ENCODE measurements around the gene MAP2K5. TPM values are rescaled to one million over a fixed set of nuclear protein-coding genes. Genes with fewer than 3 reads are reported as not detected.

MAP2K5 gene
- total RNA-seq, 4 donors from 2014 or later, result 8.0 to 14.0 (median 9.1) TPM

DNA sequence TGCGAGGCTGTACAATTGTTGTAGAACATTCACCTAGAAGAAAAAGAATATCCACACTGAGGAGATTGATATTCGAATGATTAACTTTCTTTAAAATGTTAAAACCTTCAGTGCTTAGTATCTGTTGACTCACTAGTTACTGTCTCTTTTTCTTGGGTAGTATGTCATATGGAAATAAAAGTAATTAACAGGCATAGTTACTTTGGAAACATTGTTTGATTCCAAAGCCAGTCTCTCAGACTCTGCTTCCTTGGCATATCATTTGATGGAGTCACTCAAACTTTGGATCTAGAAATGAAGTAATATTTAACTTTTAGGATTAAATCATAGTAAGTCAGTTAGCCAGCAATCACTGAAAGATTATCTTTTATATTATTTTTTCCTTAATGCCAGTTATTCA, 63.4 kb downstream of the MAP2K5 start:
- intact Hi-C loops (cut with DNase I; ENCODE audit: low total_unique reads), result no loop called here
- H3K4me3 ChIP-seq (ENCODE audit: low read depth, poor library complexity, severe bottlenecking), result no peak overlapping the region
- WGBS, 2 donors, result 85 to 91% methylated on average over 2 of the region's 2 CpGs
- TF ChIP-seq, protein P1, sequence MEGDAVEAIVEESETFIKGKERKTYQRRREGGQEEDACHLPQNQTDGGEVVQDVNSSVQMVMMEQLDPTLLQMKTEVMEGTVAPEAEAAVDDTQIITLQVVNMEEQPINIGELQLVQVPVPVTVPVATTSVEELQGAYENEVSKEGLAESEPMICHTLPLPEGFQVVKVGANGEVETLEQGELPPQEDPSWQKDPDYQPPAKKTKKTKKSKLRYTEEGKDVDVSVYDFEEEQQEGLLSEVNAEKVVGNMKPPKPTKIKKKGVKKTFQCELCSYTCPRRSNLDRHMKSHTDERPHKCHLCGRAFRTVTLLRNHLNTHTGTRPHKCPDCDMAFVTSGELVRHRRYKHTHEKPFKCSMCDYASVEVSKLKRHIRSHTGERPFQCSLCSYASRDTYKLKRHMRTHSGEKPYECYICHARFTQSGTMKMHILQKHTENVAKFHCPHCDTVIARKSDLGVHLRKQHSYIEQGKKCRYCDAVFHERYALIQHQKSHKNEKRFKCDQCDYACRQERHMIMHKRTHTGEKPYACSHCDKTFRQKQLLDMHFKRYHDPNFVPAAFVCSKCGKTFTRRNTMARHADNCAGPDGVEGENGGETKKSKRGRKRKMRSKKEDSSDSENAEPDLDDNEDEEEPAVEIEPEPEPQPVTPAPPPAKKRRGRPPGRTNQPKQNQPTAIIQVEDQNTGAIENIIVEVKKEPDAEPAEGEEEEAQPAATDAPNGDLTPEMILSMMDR (IDR thresholded peaks at IDR 0.05), result no peak
- TF ChIP-seq POLR2A (IDR thresholded peaks at IDR 0.05), result no peak
- DNase-seq (ENCODE audit: low spot score in 2 of 2), result no peak

DNA sequence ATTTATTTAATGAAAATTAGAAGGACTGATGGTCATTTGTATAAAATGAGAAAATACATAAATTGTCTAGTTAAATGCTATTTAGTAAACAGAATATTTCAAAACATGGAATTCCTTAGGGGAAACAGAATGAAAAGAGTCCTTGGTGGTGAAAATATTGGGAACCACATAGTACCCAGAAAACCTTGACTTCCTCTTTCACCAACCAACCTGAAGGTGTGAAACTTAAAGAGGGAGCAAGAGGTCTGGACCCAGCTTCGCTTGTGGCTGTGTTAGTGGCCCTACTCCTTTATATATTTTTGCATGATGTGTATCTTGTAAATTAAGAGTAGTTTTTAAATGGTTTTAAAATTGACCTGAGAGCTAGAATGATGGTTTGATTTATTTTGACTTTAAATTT, 64.2 kb downstream of the MAP2K5 start:
- DNase-seq (ENCODE audit: low spot score in 2 of 2), result no peak
- intact Hi-C loops (cut with DNase I; ENCODE audit: low total_unique reads), result no loop called here
- H3K4me3 ChIP-seq (ENCODE audit: low read depth, poor library complexity, severe bottlenecking), result no peak overlapping the region
- TF ChIP-seq POLR2A (IDR thresholded peaks at IDR 0.05), result no peak
- TF ChIP-seq, protein P1 (IDR thresholded peaks at IDR 0.05), result no peak
- WGBS, 2 donors, result 93 to 97% methylated on average over 1 of the region's 1 CpG

DNA sequence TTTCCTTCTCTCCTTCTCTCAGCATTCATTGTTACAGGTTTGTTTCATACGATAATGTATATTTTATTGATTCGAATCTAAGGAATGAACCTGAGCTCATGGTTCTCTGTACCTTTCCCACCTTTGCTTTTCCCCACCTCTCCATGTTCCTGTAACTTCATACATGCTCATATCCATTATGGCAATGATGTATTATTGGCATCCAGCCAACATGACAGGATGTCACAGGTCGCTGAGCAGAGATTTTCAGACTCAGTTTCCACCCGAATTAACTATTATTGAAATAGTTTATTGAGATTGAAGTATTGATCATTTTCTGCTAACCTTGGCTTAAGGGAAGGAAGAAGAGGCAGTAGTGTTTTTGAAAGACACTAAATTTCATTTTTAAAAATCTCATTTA, 64.8 kb downstream of the MAP2K5 start:
- intact Hi-C loops (cut with DNase I; ENCODE audit: low total_unique reads), result no loop called here
- WGBS, 2 donors, result 92 to 96% methylated on average over 4 of the region's 4 CpGs
- DNase-seq (ENCODE audit: low spot score in 2 of 2), result no peak
- TF ChIP-seq, protein P1 (IDR thresholded peaks at IDR 0.05), result no peak
- no peak for TF ChIP-seq POLR2A (IDR thresholded peaks at IDR 0.05)
- no peak overlapping the region for H3K4me3 ChIP-seq (ENCODE audit: low read depth, poor library complexity, severe bottlenecking)

DNA sequence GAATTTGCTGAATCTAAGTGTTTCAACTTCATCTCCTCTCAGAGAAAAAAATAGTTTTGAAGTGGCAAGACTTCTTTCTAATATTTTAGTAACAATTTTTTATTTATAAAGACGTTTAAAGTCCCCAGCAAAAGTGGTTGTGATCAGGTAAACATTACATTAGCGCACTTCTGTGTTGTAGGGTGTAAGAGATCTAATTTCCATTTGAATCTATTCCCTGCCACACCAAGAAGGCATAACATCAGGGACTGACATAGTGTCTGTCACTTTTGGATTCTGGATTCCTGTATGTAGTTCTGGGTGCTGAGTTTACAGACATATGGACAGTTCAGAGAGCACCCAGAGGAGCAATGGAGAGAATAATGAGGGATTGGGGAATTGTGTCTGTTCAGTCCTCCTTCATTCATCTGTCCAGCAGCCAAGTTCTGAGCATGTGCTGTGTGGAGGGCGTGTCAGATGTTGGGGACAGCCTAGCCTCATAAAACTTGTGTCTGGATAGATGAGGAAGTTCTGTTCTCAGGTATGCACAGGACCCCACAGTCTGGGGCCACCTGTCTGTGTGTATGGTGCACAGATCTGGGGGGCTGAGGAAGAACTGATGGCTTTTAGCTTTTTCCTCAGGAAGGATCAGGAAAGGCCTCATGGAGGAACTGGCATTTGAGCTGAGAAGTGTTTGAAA, 65.6 kb downstream of the MAP2K5 start:
- intact Hi-C loops (cut with DNase I; ENCODE audit: low total_unique reads), result no loop called here
- DNase-seq (ENCODE audit: low spot score in 2 of 2), result no peak
- no peak overlapping the region for H3K4me3 ChIP-seq (ENCODE audit: low read depth, poor library complexity, severe bottlenecking)
- TF ChIP-seq, protein P1 (IDR thresholded peaks at IDR 0.05), result no peak
- no peak for TF ChIP-seq POLR2A (IDR thresholded peaks at IDR 0.05)
- 93 to 95% methylated on average over 3 of the region's 3 CpGs for WGBS, 2 donors

DNA sequence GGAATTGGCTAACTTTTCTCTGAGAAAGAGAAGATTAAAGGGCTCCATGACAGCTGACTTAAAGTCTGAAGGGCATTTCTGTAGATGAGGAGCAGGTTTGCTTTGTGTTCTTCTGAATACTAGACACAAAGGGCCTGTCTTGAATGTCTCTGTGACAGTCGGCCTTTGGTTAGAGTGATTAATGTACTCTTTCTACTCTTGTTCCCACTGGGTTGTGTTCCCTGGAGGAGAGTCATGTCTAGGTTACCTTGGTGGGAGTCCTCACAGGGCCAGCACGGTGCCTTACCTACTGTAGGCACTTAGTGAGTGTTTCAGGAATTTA, 66.1 kb downstream of the MAP2K5 start:
- intact Hi-C loops (cut with DNase I; ENCODE audit: low total_unique reads), result no loop called here
- TF ChIP-seq, protein P1 (IDR thresholded peaks at IDR 0.05), result no peak
- TF ChIP-seq POLR2A (IDR thresholded peaks at IDR 0.05), result no peak
- no peak overlapping the region for H3K4me3 ChIP-seq (ENCODE audit: low read depth, poor library complexity, severe bottlenecking)
- whole genome bisulfite sequencing, 2 donors, result 86 to 96% methylated on average over 2 of the region's 2 CpGs
- no peak for DNase-seq (ENCODE audit: low spot score in 2 of 2)
